ENCODE measurements around the gene VAV3. TPM values are rescaled to one million over a fixed set of nuclear protein-coding genes. Genes with fewer than 3 reads are reported as not detected.
A peak's percentile ranks its signal among the peaks of the same experiment; 100 is the strongest.

VAV3 gene
- total and polyA plus RNA-seq, 10 of the 15 experiments (the other 5 are each of a cell fraction or from before 2014, with no cell fraction given): 0.84 to 5.5 (median 3.4) TPM

GRCh38 chr1:107950464-107950863, 14.5 kb downstream of the VAV3 start:
- DNase-seq (ENCODE audit: low read depth, low spot score) (no peak), FAIRE-seq (no peak), ATAC-seq (peak; percentile 49)
- RAD21 ChIA-PET (ENCODE audit: unreplicated experiment): interaction anchor here (0.9 to 1.6 kb wide), 3 partner anchors 13 to 16 kb away, joined by 3 to 7 read pairs (median 4); no protein-coding TSS in a partner anchor
- peaks cover 18% of the 10 kb centered on the region for H3K4me1 ChIP-seq (ENCODE audit: control insufficient read depth, insufficient read depth, low read length)
- H3K9ac ChIP-seq (ENCODE audit: control insufficient read depth, insufficient read depth, low read length): no peak overlapping the region
- CTCF ChIA-PET: interaction anchor here (1.0 to 2.9 kb wide), 4 partner anchors 13 to 154 kb away, joined by 3 to 10 read pairs (median 4); no protein-coding TSS in a partner anchor
- TF ChIP-seq GABPA (IDR thresholded peaks at IDR 0.05; ENCODE audit: low read depth) (no peak), SMARCA5 (IDR thresholded peaks at IDR 0.05) (no peak), CHD1 (IDR thresholded peaks at IDR 0.05; ENCODE audit: low read depth, low read length) (no peak), EED (IDR thresholded peaks at IDR 0.05; ENCODE audit: low read depth) (no peak), MXI1 (IDR thresholded peaks at IDR 0.05; ENCODE audit: low read depth, low read length) (no peak), SMAD5 (IDR thresholded peaks at IDR 0.05; ENCODE audit: low read depth) (no peak), ETV6 (conservative IDR thresholded peaks at IDR 0.05 in 1 of 2, IDR thresholded peaks at IDR 0.05 in 1 of 2; ENCODE audit: borderline replicate concordance in 1 of 2, low read depth in 1 of 2) (no peak), HDAC6 (IDR thresholded peaks at IDR 0.05; ENCODE audit: unreplicated experiment) (no peak), ESRRA (IDR thresholded peaks at IDR 0.05; ENCODE audit: low read length) (no peak), TCF3 (IDR thresholded peaks at IDR 0.05; ENCODE audit: borderline replicate concordance, insufficient read depth, low read depth, low read length) (no peak), KDM1A (IDR thresholded peaks at IDR 0.05; ENCODE audit: borderline replicate concordance) (no peak), HDGF (IDR thresholded peaks at IDR 0.05) (no peak), ZNF592 (IDR thresholded peaks at IDR 0.05) (no peak)
- TF ChIP-seq, protein P1, sequence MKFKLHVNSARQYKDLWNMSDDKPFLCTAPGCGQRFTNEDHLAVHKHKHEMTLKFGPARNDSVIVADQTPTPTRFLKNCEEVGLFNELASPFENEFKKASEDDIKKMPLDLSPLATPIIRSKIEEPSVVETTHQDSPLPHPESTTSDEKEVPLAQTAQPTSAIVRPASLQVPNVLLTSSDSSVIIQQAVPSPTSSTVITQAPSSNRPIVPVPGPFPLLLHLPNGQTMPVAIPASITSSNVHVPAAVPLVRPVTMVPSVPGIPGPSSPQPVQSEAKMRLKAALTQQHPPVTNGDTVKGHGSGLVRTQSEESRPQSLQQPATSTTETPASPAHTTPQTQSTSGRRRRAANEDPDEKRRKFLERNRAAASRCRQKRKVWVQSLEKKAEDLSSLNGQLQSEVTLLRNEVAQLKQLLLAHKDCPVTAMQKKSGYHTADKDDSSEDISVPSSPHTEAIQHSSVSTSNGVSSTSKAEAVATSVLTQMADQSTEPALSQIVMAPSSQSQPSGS (IDR thresholded peaks at IDR 0.05; ENCODE audit: low read length): no peak
- intact Hi-C loops (cut with micrococcal nuclease; ENCODE audit: unreplicated experiment): no loop called here
- no peaks in the 10 kb centered on the region; the same call in none of the 2 replicates for H3K79me2 ChIP-seq (ENCODE audit: control insufficient read depth, insufficient read depth, low read length)
- H3K27ac ChIP-seq (ENCODE audit: control insufficient read depth, insufficient read depth): peak overlapping the region; percentile 62
- POLR2A ChIA-PET: interaction anchor here (1.0 kb wide), 1 partner anchor 17 kb away, joined by 3 read pairs; no protein-coding TSS in a partner anchor
- H2AFZ ChIP-seq (ENCODE audit: control insufficient read depth, low read depth, low read length): no peak overlapping the region
- H3K4me2 ChIP-seq (ENCODE audit: control insufficient read depth, insufficient read depth): peak overlapping the region; percentile 60
- WGBS (ENCODE audit: insufficient coverage, insufficient replicate concordance, low lambda C conversion rate, missing lambda C conversion rate): 58% methylated on average over 3 of the region's 3 CpGs
- in situ Hi-C loops (cut with MboI): no loop called here
- no peaks in the 10 kb centered on the region for H4K20me1 ChIP-seq (ENCODE audit: control insufficient read depth, insufficient read depth)
- no TSS peak for BruUV-seq (replicated peaks)
- H3K36me3 ChIP-seq (ENCODE audit: control insufficient read depth in 2 of 2, insufficient read depth in 2 of 2, low read length in 1 of 2): no peaks in the 10 kb centered on the region
- SMC1A ChIA-PET (ENCODE audit: uncharacterized antibody, unreplicated experiment): interaction anchor here (1.0 to 2.2 kb wide), 3 partner anchors 14 to 17 kb away, joined by 4 to 10 read pairs (median 7); no protein-coding TSS in a partner anchor
- no peaks in the 10 kb centered on the region for H3K27me3 ChIP-seq (replicated peaks in 1 of 2; ENCODE audit: control insufficient read depth in 2 of 2, insufficient read depth in 2 of 2, low read length in 1 of 2)
- H3K9me3 ChIP-seq (replicated peaks; ENCODE audit: control insufficient read depth, insufficient read depth, low read length): no peaks in the 10 kb centered on the region
- H3K4me3 ChIP-seq: no peak overlapping the region

All from GM12878 (cell line).